GM19193 (cell line): ENCODE results near the gene EVA1C.

Experiments used
- POLR2A ChIP-seq: IDR thresholded peaks from 4 replicates; pipeline ENCODE4 v1.6.1; 2011; ENCODE audit not compliant: insufficient read depth, insufficient read length; ENCODE audit errors: extremely low read depth

EVA1C gene

DNA sequence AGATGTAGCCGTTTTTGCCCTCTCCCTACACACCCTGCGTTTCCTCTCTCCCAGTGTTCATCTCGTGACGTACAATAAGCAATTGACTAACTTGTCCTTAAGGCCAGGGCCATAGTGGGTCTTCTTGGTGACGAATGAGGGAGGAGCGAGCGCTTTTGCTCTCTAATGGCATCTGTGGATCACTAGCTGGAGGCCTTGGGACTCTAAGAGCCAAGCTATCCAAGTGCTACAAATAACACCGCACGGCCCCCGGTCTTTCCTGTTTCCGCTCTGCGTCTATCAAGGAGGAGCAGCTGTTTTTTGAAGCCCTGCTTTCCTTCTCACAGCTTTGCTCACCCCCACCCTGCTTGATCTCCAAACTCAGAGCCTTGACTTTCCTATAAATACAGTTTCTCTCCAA is 25.2 kb downstream of the EVA1C start:
- no peak for TF ChIP-seq POLR2A

DNA sequence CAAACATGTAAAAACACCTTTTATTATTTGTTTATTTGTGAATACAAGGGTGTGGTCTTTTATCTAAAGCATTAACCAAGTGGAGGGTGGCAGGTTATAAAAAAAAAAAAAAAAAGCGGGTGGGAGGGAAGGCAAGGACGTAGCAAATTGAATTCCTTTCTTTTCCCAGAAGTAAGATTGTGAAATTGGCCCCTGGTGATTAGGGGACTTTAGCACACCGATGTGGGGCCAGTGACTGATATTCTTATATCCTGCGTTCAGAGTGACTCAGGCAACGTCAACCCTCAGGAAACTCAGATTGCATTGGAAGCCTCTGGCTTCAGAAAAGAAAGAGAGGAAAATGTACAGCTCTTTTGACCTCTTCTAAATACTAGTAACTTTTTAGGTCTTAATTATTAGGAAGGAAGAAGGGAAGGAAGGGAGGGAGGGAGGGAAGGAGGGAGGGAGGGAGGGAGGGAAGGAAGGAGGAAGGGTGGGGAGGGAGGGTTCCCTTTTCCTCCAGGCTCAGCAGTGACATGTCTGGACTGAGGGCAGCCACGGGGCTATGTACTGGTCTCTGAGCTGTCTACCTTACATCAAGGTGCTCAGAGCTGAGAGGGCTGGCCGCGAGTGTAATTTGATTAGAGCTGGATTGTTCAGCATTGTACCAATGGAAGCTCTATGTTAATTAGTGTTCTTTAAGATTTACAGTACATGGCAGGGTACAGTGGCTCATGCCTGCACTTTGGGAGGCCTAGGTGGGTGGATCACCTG is 30.2 kb downstream of the EVA1C start:
- no peak for TF ChIP-seq POLR2A

DNA sequence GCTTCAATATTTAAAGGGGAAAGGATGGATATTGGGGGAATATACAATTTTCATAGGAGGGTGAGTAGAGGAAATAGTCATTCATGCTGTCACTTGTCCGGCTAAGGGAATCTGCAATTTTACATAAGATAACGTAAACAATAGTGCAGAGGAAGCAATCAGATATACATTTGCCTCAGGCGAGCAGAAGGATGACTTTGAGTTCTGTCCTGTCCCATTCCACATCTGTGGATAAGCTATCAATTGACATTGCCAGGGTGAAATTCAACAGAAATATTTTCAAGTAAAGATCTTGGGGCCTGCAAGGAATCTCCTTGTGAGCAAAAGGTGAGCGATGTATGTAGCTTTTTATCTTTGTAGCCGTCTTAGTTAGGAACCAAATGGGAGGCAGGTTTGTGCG is 32.6 kb downstream of the EVA1C start:
- no peak for TF ChIP-seq POLR2A

GRCh38 chr21:32447224-32447623 is 34.7 kb downstream of the EVA1C start:
- no peak for TF ChIP-seq POLR2A

- no peak for TF ChIP-seq POLR2A
These were observed 36.5 kb downstream of the EVA1C start for GRCh38 chr21:32448803-32449594.

GRCh38 chr21:32452641-32453040 is 40.1 kb downstream of the EVA1C start:
- TF ChIP-seq POLR2A = no peak

GRCh38 chr21:32455548-32455947 is 43.0 kb downstream of the EVA1C start:
- no peak for TF ChIP-seq POLR2A

DNA sequence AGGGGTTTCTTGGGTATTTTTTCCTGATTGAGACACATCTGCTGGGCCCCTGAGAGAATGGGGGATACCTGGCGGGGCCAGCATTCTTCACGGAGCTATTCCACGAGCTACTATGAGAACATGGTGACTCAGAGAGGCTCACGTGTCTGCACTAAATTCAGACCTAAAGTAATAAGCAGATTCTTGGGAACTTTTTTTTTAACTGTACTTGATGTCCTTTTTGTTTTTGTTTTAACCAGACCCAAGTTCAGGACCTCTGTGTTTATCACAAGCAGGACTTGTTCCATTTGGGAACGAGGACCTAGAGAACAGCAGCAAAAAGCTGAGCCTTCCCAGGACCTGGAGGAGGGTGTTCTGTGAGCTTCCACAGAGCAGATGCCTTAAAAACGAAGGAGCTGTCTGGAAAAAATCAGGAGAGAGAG is 44.0 kb downstream of the EVA1C start:
- TF ChIP-seq POLR2A = no peak

DNA sequence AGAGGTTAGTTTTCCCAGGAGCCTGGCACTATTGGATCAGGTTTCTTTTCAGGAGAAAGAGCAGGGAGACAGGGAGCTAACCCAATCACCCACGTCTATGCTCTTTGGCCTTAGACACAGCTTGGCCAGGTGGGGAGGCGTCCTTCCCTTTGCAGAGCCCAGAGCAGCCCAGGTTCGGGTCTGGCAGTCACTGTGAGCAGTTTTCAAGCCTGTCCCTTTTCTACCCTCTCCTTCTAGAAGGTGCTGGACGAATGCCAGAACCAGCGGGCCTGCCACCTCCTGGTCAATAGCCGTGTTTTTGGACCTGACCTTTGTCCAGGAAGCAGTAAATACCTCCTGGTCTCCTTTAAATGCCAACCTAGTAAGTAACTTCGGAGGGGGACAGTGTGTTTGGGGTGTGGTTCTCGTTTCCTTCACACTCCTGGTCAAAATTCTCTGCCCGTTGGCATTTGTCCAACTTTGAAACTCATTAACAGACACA is 44.9 kb downstream of the EVA1C start:
- TF ChIP-seq POLR2A = no peak

DNA sequence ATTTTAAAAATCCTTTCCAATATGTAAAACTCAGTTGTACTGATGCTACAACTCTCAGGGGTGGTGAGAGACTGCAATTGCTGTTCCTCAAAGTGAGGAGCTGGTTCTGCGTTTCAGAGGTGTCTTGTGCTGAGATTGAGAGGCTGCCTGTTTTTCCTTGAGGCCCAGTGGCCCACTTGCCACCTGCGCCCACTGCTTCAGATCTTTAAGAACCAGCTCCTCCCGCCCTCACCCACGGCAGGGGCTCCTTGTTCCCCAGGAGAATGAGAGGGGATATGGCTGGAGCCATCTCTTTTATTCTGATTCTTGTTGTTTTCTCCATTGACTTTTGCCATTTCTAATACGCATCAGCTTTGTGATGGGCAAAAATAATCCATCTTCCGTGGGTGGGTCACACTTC is 45.5 kb downstream of the EVA1C start:
- no peak for TF ChIP-seq POLR2A

DNA sequence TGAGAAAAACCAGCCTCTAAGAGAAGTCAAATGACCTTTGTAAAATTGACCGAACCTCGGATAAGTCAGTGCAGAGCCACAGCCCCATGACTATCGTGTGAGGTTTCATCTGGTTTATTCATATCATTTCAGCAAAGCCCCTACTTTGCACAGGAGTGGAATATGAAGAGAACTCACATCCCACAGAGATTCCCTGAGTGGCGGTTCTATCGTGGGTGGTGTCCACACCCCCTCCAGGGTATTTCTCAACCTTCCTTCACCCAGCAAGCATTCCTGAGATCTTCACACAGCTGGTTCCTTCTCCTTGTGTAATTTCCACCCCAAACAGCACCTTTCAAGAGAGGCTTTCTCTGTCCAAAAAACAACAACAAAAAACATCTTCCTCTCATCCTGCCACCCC is 47.5 kb downstream of the EVA1C start:
- TF ChIP-seq POLR2A = no peak

- no peak for TF ChIP-seq POLR2A
These were observed 49.0 kb downstream of the EVA1C start for GRCh38 chr21:32461503-32461902.

DNA sequence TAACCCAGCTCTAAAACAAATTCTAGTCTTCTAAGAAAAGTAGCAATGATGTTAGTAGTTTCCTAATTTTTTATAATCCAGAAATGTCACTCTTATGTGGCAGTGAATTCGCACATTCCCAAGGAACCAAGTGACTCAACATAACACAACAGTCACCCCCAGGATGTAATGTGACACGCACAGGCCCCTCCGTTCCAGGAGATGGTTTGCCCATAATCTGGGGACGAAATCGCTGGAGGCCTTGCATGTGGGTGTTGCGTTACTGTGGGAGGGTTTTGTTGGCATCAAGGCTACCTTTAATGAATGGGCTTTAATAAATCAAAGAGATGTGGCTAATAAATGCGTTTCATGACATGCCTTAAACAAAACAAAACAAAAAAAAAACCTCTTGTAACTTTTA is 50.9 kb downstream of the EVA1C start:
- TF ChIP-seq POLR2A = no peak

DNA sequence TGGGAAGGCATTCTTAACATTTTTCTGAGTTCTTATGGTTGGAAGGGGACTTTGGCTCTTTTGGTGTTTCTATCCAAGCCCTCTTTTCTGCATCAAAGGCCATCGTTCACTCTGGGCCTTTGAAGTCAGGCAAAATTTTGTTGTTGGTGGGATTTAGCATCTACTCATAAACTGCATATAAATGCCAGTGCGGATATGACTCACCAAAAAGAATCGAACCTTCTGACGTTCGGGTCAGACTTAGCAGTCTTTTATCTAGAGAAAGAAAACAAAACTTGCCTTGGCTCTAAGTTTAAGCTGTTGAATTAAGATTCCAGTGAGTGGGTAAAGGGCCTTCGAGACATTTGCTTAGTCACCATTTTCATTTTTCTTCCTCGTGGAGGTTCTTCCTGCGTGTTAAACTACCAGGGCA is 51.4 kb downstream of the EVA1C start:
- no peak for TF ChIP-seq POLR2A

DNA sequence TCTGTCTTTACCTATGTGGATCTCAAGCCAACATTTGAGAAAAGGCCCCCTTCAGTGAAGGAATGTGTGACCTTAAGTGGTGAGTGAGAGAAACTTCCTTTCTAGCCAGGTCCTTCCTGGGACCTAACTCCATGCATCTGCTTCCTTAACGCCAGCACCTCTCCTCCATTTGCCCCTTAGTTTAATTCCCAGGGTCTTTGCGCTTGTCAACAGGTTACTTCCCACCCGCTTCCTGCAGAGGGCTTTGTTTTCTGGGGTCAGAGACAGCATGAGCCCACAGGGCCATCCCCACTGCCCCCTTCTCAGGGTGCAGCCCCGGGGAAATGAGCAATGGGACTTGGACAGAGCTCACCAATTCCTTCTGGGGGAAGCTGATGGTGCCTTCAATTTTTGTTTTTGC is 54.8 kb downstream of the EVA1C start:
- TF ChIP-seq POLR2A = no peak

GRCh38 chr21:32468681-32469111 is 56.2 kb downstream of the EVA1C start:
- no peak for TF ChIP-seq POLR2A
